ENCODE results near the gene SLCO3A1. TPM values are rescaled to one million over a fixed set of nuclear protein-coding genes. Genes with fewer than 3 reads are reported as not detected.

SLCO3A1 gene
- total RNA-seq, 1 experiment from 2014 or later = 5.1 TPM

DNA sequence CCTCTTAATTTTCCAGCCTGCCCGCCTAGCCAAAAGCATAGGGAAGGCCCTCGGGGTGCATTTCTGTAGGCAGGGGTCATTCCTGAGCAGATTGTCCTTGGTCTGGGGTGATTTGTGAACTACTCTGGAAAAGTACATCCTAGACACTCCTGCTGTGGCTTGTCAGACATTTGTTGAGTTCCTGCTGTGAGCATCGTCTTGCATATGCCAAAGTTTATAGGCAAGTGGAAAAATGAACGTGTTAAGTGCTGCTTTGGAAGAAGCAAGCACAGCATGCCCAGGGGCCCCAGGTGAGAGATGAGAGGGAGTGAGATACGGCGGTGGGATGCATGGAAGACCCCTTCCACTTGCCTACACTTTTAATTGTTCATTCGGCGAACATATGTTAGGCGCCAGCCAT lies 302.4 kb downstream of the SLCO3A1 start:
- H3K27ac ChIP-seq (ENCODE audit: low read depth, low read length) = no peak overlapping the region
- H3K9ac ChIP-seq (ENCODE audit: low read length) = no peak overlapping the region
- intact Hi-C loops (cut with micrococcal nuclease) = no loop called here
- ATAC-seq = no peak
- H3K9me2 ChIP-seq (ENCODE audit: insufficient read depth) = no peaks in the 10 kb centered on the region
- no peak for DNase-seq (ENCODE audit: low read depth, low spot score)
- H2AFZ ChIP-seq (ENCODE audit: low read depth, low read length, poor library complexity, severe bottlenecking) = no peak overlapping the region
- H3K4me2 ChIP-seq (ENCODE audit: low read length) = no peak overlapping the region
- ChIA-PET RAD21 (ENCODE audit: low non-redundant PET in 1 of 2, low total read pairs in 2 of 2, uncharacterized antibody in 2 of 2, unreplicated experiment in 2 of 2) (no interaction called here), CTCF (no interaction called here), POLR2A (no interaction called here)
- H3K4me1 ChIP-seq (ENCODE audit: control insufficient read depth in 1 of 2, insufficient read depth in 2 of 2, low read length in 2 of 2) = peaks cover 11 to 18% of the 10 kb centered on the region in 2 experiments
- H3K79me2 ChIP-seq (ENCODE audit: insufficient read depth, low read length) = no peaks in the 10 kb centered on the region
- no peaks in the 10 kb centered on the region for H3K36me3 ChIP-seq (ENCODE audit: control insufficient read depth in 1 of 2, insufficient read depth in 2 of 2, low read length in 2 of 2)
- H4K20me1 ChIP-seq (ENCODE audit: insufficient read depth) = no peaks in the 10 kb centered on the region
- H3K4me3 ChIP-seq (replicated peaks in 1 of 2; ENCODE audit: low read depth in 1 of 2, low read length in 2 of 2) = no peak overlapping the region
- no peaks in the 10 kb centered on the region for H3K9me3 ChIP-seq (ENCODE audit: control insufficient read depth in 1 of 2, insufficient read depth in 1 of 2, low read depth in 1 of 2, low read length in 2 of 2)
- TF ChIP-seq CBX3 (IDR thresholded peaks at IDR 0.05; ENCODE audit: low read depth) (no peak), SP1 (IDR thresholded peaks at IDR 0.05; ENCODE audit: low read depth) (no peak), POLR2A (IDR thresholded peaks at IDR 0.05; ENCODE audit: borderline replicate concordance, extremely low read depth, insufficient read depth, insufficient read length) (no peak), SIN3A (IDR thresholded peaks at IDR 0.05; ENCODE audit: low read depth) (no peak), YY1 (IDR thresholded peaks at IDR 0.05; ENCODE audit: extremely low read depth, insufficient replicate concordance, low read depth, low read length) (no peak), POLR2AphosphoS5 (IDR thresholded peaks at IDR 0.05; ENCODE audit: low read depth, low read length) (no peak), RAD21 (IDR thresholded peaks at IDR 0.05; ENCODE audit: low read depth) (no peak)
- TF ChIP-seq, protein P1, sequence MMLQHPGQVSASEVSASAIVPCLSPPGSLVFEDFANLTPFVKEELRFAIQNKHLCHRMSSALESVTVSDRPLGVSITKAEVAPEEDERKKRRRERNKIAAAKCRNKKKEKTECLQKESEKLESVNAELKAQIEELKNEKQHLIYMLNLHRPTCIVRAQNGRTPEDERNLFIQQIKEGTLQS (IDR thresholded peaks at IDR 0.05) = no peak
- TF ChIP-seq, protein P2, sequence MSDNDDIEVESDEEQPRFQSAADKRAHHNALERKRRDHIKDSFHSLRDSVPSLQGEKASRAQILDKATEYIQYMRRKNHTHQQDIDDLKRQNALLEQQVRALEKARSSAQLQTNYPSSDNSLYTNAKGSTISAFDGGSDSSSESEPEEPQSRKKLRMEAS (IDR thresholded peaks at IDR 0.05) = no peak
- TF ChIP-seq, protein P3, sequence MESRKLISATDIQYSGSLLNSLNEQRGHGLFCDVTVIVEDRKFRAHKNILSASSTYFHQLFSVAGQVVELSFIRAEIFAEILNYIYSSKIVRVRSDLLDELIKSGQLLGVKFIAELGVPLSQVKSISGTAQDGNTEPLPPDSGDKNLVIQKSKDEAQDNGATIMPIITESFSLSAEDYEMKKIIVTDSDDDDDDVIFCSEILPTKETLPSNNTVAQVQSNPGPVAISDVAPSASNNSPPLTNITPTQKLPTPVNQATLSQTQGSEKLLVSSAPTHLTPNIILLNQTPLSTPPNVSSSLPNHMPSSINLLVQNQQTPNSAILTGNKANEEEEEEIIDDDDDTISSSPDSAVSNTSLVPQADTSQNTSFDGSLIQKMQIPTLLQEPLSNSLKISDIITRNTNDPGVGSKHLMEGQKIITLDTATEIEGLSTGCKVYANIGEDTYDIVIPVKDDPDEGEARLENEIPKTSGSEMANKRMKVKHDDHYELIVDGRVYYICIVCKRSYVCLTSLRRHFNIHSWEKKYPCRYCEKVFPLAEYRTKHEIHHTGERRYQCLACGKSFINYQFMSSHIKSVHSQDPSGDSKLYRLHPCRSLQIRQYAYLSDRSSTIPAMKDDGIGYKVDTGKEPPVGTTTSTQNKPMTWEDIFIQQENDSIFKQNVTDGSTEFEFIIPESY (IDR thresholded peaks at IDR 0.05; ENCODE audit: extremely low read depth, insufficient replicate concordance, low read length) = no peak
- BruUV-seq (replicated peaks) = no TSS peak
- H3K27me3 ChIP-seq (ENCODE audit: insufficient read depth, low read length) = no peaks in the 10 kb centered on the region

Measured in HCT116 (cell line).